Loucy (cell line): ENCODE data around the gene EFCAB14.

Experiments
- CTCF ChIP-seq: fragments of 200-600 bp; sonication (generic); conservative IDR thresholded peaks from 2 replicates; pipeline ENCODE4 v1.5.1; 2014; ENCODE audit warnings: mild to moderate bottlenecking, antibody characterized with exemption, low read length
- EZH2phosphoT487 ChIP-seq: fragments of 200-600 bp; IDR thresholded peaks from 2 replicates; pipeline ENCODE4 v1.6.1; 2018; ENCODE audit warnings: antibody characterized with exemption, mild to moderate bottlenecking, moderate library complexity, borderline replicate concordance

GRCh38 chr1:46724991-46725735, 6.2 kb upstream of the EFCAB14 start:
- TF ChIP-seq CTCF = peak; percentile 94
- TF ChIP-seq EZH2phosphoT487 = no peak
